Vagina (tissue), 2 donors: ENCODE measurements around the gene ALK. TPM values are rescaled to one million over a fixed set of nuclear protein-coding genes. Genes with fewer than 3 reads are reported as not detected.

Source experiments
- DNase-seq, 2 donors: peaks; one replicate each; pipeline ENCODE4 v3.0.0-alpha.2; 2017; ENCODE audit errors: extremely low spot score in 2 of 2
- H3K27ac ChIP-seq: fragments of 200-600 bp; sonication (generic); one replicate; pipeline ENCODE4 v1.5.1; 2019
- H3K27me3 ChIP-seq: fragments of 200-600 bp; sonication (generic); one replicate; pipeline ENCODE4 v1.5.1; 2019
- H3K36me3 ChIP-seq, 2 donors: fragments of 200-600 bp; sonication (generic); one replicate each; pipeline ENCODE4 v1.5.1; 2017 to 2019
- H3K4me1 ChIP-seq: fragments of 200-600 bp; sonication (generic); one replicate; pipeline ENCODE4 v1.5.1; 2019
- H3K4me3 ChIP-seq, 2 donors: fragments of 200-600 bp; sonication (generic); 1 replicate in 1 of 2; 2 replicates in 1 of 2; pipeline ENCODE4 v1.5.1; 2016 to 2019
- H3K9me3 ChIP-seq: fragments of 200-600 bp; sonication (generic); one replicate; pipeline ENCODE4 v1.5.1; 2019
- CTCF ChIP-seq, 3 experiments: fragments of 450-650 bp in 2 of 3; fragments of 200-600 bp in 1 of 3; sonication (generic) in 1 of 3; IDR thresholded peaks; one replicate each; pipeline ENCODE4 v1.5.1; 2017 to 2019; ENCODE audit warnings: antibody characterized with exemption in 3 of 3, mild to moderate bottlenecking in 2 of 3, moderate library complexity in 2 of 3
- POLR2A ChIP-seq, 2 donors: fragments of 450-650 bp; IDR thresholded peaks; one replicate each; pipeline ENCODE4 v1.6.1; 2017; ENCODE audit warnings: antibody characterized with exemption in 2 of 2, mild to moderate bottlenecking in 2 of 2, moderate library complexity in 2 of 2
- POLR2AphosphoS5 ChIP-seq, 2 donors: sonication (generic); formaldehyde crosslinking; IDR thresholded peaks; one replicate each; pipeline ENCODE4 v1.9.0; 2017; ENCODE audit warnings: antibody characterized with exemption in 2 of 2, mild to moderate bottlenecking in 2 of 2, low read depth in 1 of 2; ENCODE audit not compliant: insufficient read depth in 1 of 2
- intact Hi-C: fragments of 100-400 bp; cut with DNase I; formaldehyde crosslinking; loops from one replicate; pipeline ENCODE4 v1.15.1; 2023
- total RNA-seq: library from RNA; depleted of rRNA; stranded (reverse); fragments of >200 nt; gene quantifications from one replicate; pipeline ENCODE4 v1.2.3, GENCODE V29; 2016

ALK gene
- total RNA-seq, 1 donor from 2014 or later: 0.74 TPM

GRCh38 chr2:29187926-29188325 lies 733.5 kb downstream of the ALK start:
- Histone ChIP-seq H3K36me3 (peaks cover 0 to 3% of the 10 kb centered on the region in 2 donors), H3K27me3 (no peaks in the 10 kb centered on the region), H3K9me3 (no peaks in the 10 kb centered on the region), H3K4me1 (no peaks in the 10 kb centered on the region), H3K27ac (no peak overlapping the region), H3K4me3 (no peak overlapping the region)
- intact Hi-C loops: no loop called here
- DNase-seq: no peak
- no peak for TF ChIP-seq POLR2A (IDR thresholded peaks at IDR 0.05)
- TF ChIP-seq POLR2AphosphoS5 (IDR thresholded peaks at IDR 0.05; ENCODE audit: insufficient read depth in 1 of 2, low read depth in 1 of 2): no peak
- no peak for TF ChIP-seq CTCF (IDR thresholded peaks at IDR 0.05)

- no peak for TF ChIP-seq POLR2A (IDR thresholded peaks at IDR 0.05)
- TF ChIP-seq POLR2AphosphoS5 (IDR thresholded peaks at IDR 0.05; ENCODE audit: insufficient read depth in 1 of 2, low read depth in 1 of 2): no peak
- TF ChIP-seq CTCF (IDR thresholded peaks at IDR 0.05): no peak
- no peak for DNase-seq
- intact Hi-C loops: no loop called here
These were observed 734.6 kb downstream of the ALK start for GRCh38 chr2:29186817-29187216.

GRCh38 chr2:29184531-29184930 lies 736.9 kb downstream of the ALK start:
- no peaks in the 10 kb centered on the region for H3K4me1 ChIP-seq
- no peak overlapping the region for H3K4me3 ChIP-seq
- no peak for DNase-seq
- H3K27me3 ChIP-seq: no peaks in the 10 kb centered on the region
- intact Hi-C loops: no loop called here
- no peak overlapping the region for H3K27ac ChIP-seq
- H3K9me3 ChIP-seq: no peaks in the 10 kb centered on the region
- TF ChIP-seq CTCF (IDR thresholded peaks at IDR 0.05): no peak
- TF ChIP-seq POLR2AphosphoS5 (IDR thresholded peaks at IDR 0.05; ENCODE audit: insufficient read depth in 1 of 2, low read depth in 1 of 2): no peak
- no peak for TF ChIP-seq POLR2A (IDR thresholded peaks at IDR 0.05)
- peaks cover 0 to 17% of the 10 kb centered on the region in 2 donors for H3K36me3 ChIP-seq

More at GRCh38 chr2:29186817-29187216, 734.6 kb downstream of the ALK start:
- Histone ChIP-seq H3K27ac (no peak overlapping the region), H3K4me3 (no peak overlapping the region), H3K27me3 (no peaks in the 10 kb centered on the region), H3K4me1 (no peaks in the 10 kb centered on the region), H3K9me3 (no peaks in the 10 kb centered on the region), H3K36me3 (peaks cover 0 to 10% of the 10 kb centered on the region in 2 donors)

- Histone ChIP-seq H3K27ac (no peak overlapping the region), H3K27me3 (no peaks in the 10 kb centered on the region), H3K9me3 (no peaks in the 10 kb centered on the region), H3K4me3 (no peak overlapping the region), H3K4me1 (no peaks in the 10 kb centered on the region), H3K36me3 (peaks cover 0 to 17% of the 10 kb centered on the region in 2 donors)
- intact Hi-C loops: no loop called here
- TF ChIP-seq POLR2AphosphoS5 (IDR thresholded peaks at IDR 0.05; ENCODE audit: insufficient read depth in 1 of 2, low read depth in 1 of 2) (no peak), CTCF (IDR thresholded peaks at IDR 0.05) (no peak), POLR2A (IDR thresholded peaks at IDR 0.05) (no peak)
- DNase-seq: no peak
These were observed 738.5 kb downstream of the ALK start for GRCh38 chr2:29182920-29183319.

- H3K36me3 ChIP-seq: peaks cover 0 to 17% of the 10 kb centered on the region in 2 donors
- no peaks in the 10 kb centered on the region for H3K27me3 ChIP-seq
- no peak for DNase-seq
- H3K9me3 ChIP-seq: no peaks in the 10 kb centered on the region
- H3K4me3 ChIP-seq: no peak overlapping the region
- TF ChIP-seq POLR2AphosphoS5 (IDR thresholded peaks at IDR 0.05; ENCODE audit: insufficient read depth in 1 of 2, low read depth in 1 of 2): no peak
- no peak for TF ChIP-seq CTCF (IDR thresholded peaks at IDR 0.05)
- no peak for TF ChIP-seq POLR2A (IDR thresholded peaks at IDR 0.05)
- no peak overlapping the region for H3K27ac ChIP-seq
- intact Hi-C loops: no loop called here
- no peaks in the 10 kb centered on the region for H3K4me1 ChIP-seq
These were observed 739.1 kb downstream of the ALK start for GRCh38 chr2:29182334-29182733.
